H9 (cell line): ENCODE measurements around the gene KRCC1. TPM values are rescaled to one million over a fixed set of nuclear protein-coding genes. Genes with fewer than 3 reads are reported as not detected.

Experiments used
- DNase-seq: peaks from one replicate; pipeline ENCODE4 v3.0.0-alpha.2; 2017
- H2AFZ ChIP-seq: one replicate; pipeline ENCODE4 v1.6.1; 2013; ENCODE audit warnings: mild to moderate bottlenecking, low read length, control low read depth, moderate library complexity
- H2AK5ac ChIP-seq: 2 replicates; pipeline ENCODE4 v1.6.1; 2013; ENCODE audit warnings: low read length, control low read depth, mixed read lengths; ENCODE audit not compliant: insufficient read length
- H2BK120ac ChIP-seq: one replicate; pipeline ENCODE4 v1.6.1; 2013; ENCODE audit warnings: low read depth, mild to moderate bottlenecking, low read length, control low read depth, inconsistent platforms; ENCODE audit not compliant: poor library complexity, severe bottlenecking
- H2BK12ac ChIP-seq: 2 replicates; pipeline ENCODE4 v1.6.1; 2013; ENCODE audit warnings: low read length, control low read depth, mixed read lengths, low read depth; ENCODE audit not compliant: insufficient read length
- H2BK15ac ChIP-seq: 2 replicates; pipeline ENCODE4 v1.6.1; 2013; ENCODE audit warnings: low read depth, low read length, control low read depth
- H2BK20ac ChIP-seq: one replicate; pipeline ENCODE4 v1.6.1; 2013; ENCODE audit warnings: low read depth, mild to moderate bottlenecking, low read length, control low read depth, inconsistent platforms; ENCODE audit not compliant: poor library complexity, severe bottlenecking
- H2BK5ac ChIP-seq: 2 replicates; pipeline ENCODE4 v1.6.1; 2013; ENCODE audit warnings: low read length, control low read depth, mixed read lengths; ENCODE audit not compliant: insufficient read length
- H3K14ac ChIP-seq: 2 replicates; pipeline ENCODE4 v1.6.1; 2013; ENCODE audit warnings: low read length, control low read depth; ENCODE audit not compliant: insufficient read depth
- H3K18ac ChIP-seq: 2 replicates; pipeline ENCODE4 v1.6.1; 2013; ENCODE audit warnings: low read depth, mild to moderate bottlenecking, mixed read lengths, low read length, control low read depth; ENCODE audit not compliant: insufficient read length
- H3K23ac ChIP-seq: 2 replicates; pipeline ENCODE4 v1.6.1; 2013; ENCODE audit warnings: low read length, control low read depth, mixed read lengths, low read depth; ENCODE audit not compliant: insufficient read length
- H3K23me2 ChIP-seq: 2 replicates; pipeline ENCODE4 v1.6.1; 2013; ENCODE audit warnings: low read depth, mild to moderate bottlenecking, mixed read lengths, low read length, control low read depth; ENCODE audit not compliant: insufficient read length, poor library complexity, severe bottlenecking
- H3K27ac ChIP-seq: 2 replicates; pipeline ENCODE4 v1.5.1; 2013; ENCODE audit warnings: low read length, control low read depth, mixed read lengths, low read depth; ENCODE audit not compliant: insufficient read length
- H3K27me3 ChIP-seq: 2 replicates; pipeline ENCODE4 v1.6.1; 2013; ENCODE audit warnings: low read length, control low read depth, inconsistent platforms; ENCODE audit not compliant: insufficient read depth
- H3K4ac ChIP-seq: 2 replicates; pipeline ENCODE4 v1.6.1; 2013; ENCODE audit warnings: low read depth, mild to moderate bottlenecking, control low read depth, inconsistent platforms, low read length, moderate library complexity
- H3K4me1 ChIP-seq: 2 replicates; pipeline ENCODE4 v1.6.1; 2013; ENCODE audit warnings: low read length, control low read depth, inconsistent platforms; ENCODE audit not compliant: insufficient read depth
- H3K4me2 ChIP-seq: 2 replicates; pipeline ENCODE4 v1.6.1; 2013; ENCODE audit warnings: low read length, control low read depth, mixed read lengths; ENCODE audit not compliant: insufficient read length, insufficient read depth
- H3K56ac ChIP-seq: 2 replicates; pipeline ENCODE4 v1.6.1; 2013; ENCODE audit warnings: low read depth, mild to moderate bottlenecking, mixed read lengths, low read length, control low read depth; ENCODE audit not compliant: insufficient read length
- H3K79me1 ChIP-seq: 2 replicates; pipeline ENCODE4 v1.6.1; 2013; ENCODE audit warnings: low read depth, mild to moderate bottlenecking, moderate library complexity, low read length, control low read depth, inconsistent platforms; ENCODE audit not compliant: insufficient read depth, poor library complexity, severe bottlenecking
- H3K79me2 ChIP-seq: 2 replicates; pipeline ENCODE4 v1.6.1; 2013; ENCODE audit warnings: low read length, control low read depth, inconsistent platforms; ENCODE audit not compliant: insufficient read depth
- H3K9ac ChIP-seq: 2 replicates; pipeline ENCODE4 v1.6.1; 2013; ENCODE audit warnings: low read length, control low read depth, mixed read lengths; ENCODE audit not compliant: insufficient read length; ENCODE audit errors: extremely low read depth
- H3K9me3 ChIP-seq: one replicate; pipeline ENCODE4 v1.6.1; 2013; ENCODE audit warnings: low read depth, low read length, inconsistent platforms; ENCODE audit not compliant: control insufficient read depth
- H3T11ph ChIP-seq: one replicate; pipeline ENCODE4 v1.6.1; 2013; ENCODE audit warnings: mild to moderate bottlenecking, low read length, control low read depth, inconsistent platforms
- H4K20me1 ChIP-seq: one replicate; pipeline ENCODE4 v1.6.1; 2013; ENCODE audit not compliant: control insufficient read depth, insufficient read length, insufficient read depth
- H4K5ac ChIP-seq: 2 replicates; pipeline ENCODE4 v1.6.1; 2013; ENCODE audit warnings: low read depth, mild to moderate bottlenecking, mixed read lengths, low read length, control low read depth; ENCODE audit not compliant: insufficient read length
- H4K8ac ChIP-seq: replicated peaks from 2 replicates; pipeline ENCODE4 v1.6.1; 2013; ENCODE audit warnings: low read length, control low read depth, mixed read lengths, low read depth; ENCODE audit not compliant: insufficient read length
- H4K91ac ChIP-seq: 2 replicates; pipeline ENCODE4 v1.6.1; 2013; ENCODE audit warnings: low read depth, mild to moderate bottlenecking, moderate library complexity, mixed read lengths, low read length, control low read depth; ENCODE audit not compliant: insufficient read length
- H3K27ac Mint-ChIP-seq, 3 experiments: 2 replicates in 2 of 3; 3 replicates in 1 of 3; pipeline ENCODE4 v1.8.0; 2020 to 2021; ENCODE audit warnings: mixed read lengths in 3 of 3, mild to moderate bottlenecking in 1 of 3, moderate library complexity in 1 of 3
- H3K27me3 Mint-ChIP-seq: 2 replicates; pipeline ENCODE4 v1.8.0; 2021; ENCODE audit warnings: low read depth, mild to moderate bottlenecking, moderate library complexity, mixed read lengths
- H3K36me3 Mint-ChIP-seq, 3 experiments: 2 replicates in 2 of 3; 3 replicates in 1 of 3; pipeline ENCODE4 v1.8.0; 2020 to 2021; ENCODE audit warnings: low read depth in 3 of 3, mixed read lengths in 3 of 3; ENCODE audit not compliant: insufficient read depth in 1 of 3
- H3K4me1 Mint-ChIP-seq, 2 experiments: 2 replicates each; pipeline ENCODE4 v1.8.0; 2020; ENCODE audit warnings: mixed read lengths in 2 of 2
- H3K4me3 Mint-ChIP-seq, 2 experiments: 2 replicates in 1 of 2; 3 replicates in 1 of 2; pipeline ENCODE4 v1.8.0; 2020 to 2021; ENCODE audit warnings: mild to moderate bottlenecking in 2 of 2, mixed read lengths in 2 of 2, moderate library complexity in 1 of 2
- H3K9me3 Mint-ChIP-seq, 2 experiments: 2 replicates in 1 of 2; 3 replicates in 1 of 2; pipeline ENCODE4 v1.8.0; 2020; ENCODE audit warnings: mild to moderate bottlenecking in 2 of 2, mixed read lengths in 2 of 2, moderate library complexity in 1 of 2
- WGBS: extraction: QIAGEN DNeasy Blood & Tissue Kit; methylation state at CpG from one replicate; pipeline ENCODE4 v1.1.7; 2013; ENCODE audit warnings: missing lambda C conversion rate, low lambda C conversion rate, mixed read lengths; ENCODE audit not compliant: insufficient read length; ENCODE audit errors: extremely low coverage; 5-methylcytosine and 5-hydroxymethylcytosine counted together
- total RNA-seq: library from RNA; stranded (reverse); gene quantifications from 2 replicates; pipeline ENCODE4 v1.2.1, GENCODE V29; 2021
- TF ChIP-seq, protein P1 (sequence below): fragments of 200-600 bp; sonication (generic); conservative IDR thresholded peaks from 3 replicates; pipeline ENCODE4 v1.8.0; 2021; ENCODE audit warnings: antibody characterized with exemption, mild to moderate bottlenecking

The KRCC1 gene
- total RNA-seq, 1 experiment from 2014 or later = 8.2 TPM

- Histone ChIP-seq H2AK5ac (no peak overlapping the region), H3K14ac (no peak overlapping the region), H4K5ac (no peak overlapping the region), H3K18ac (no peak overlapping the region), H3K4me1 (peaks cover 9% of the 10 kb centered on the region), H3K4me2 (no peak overlapping the region), H2BK5ac (no peak overlapping the region), H4K91ac (no peak overlapping the region), H3K27ac (no peak overlapping the region), H3K4ac (no peak overlapping the region), H3K9me3 (no peaks in the 10 kb centered on the region), H4K8ac (no peak overlapping the region), H3K79me1 (no peaks in the 10 kb centered on the region), H3K23me2 (no peaks in the 10 kb centered on the region), H2BK20ac (no peak overlapping the region), H2AFZ (no peak overlapping the region), H3K56ac (no peak overlapping the region), H3T11ph (no peak overlapping the region), H3K27me3 (no peaks in the 10 kb centered on the region; the same call in 1 of the 2 replicates), H4K20me1 (no peaks in the 10 kb centered on the region), H2BK12ac (no peak overlapping the region), H3K23ac (no peak overlapping the region), H3K79me2 (no peaks in the 10 kb centered on the region), H2BK120ac (no peak overlapping the region), H3K9ac (no peak overlapping the region), H2BK15ac (no peak overlapping the region)
- Mint-ChIP-seq H3K9me3 (no peaks in the 10 kb centered on the region; a peak in 1 of 5 replicates), H3K36me3 (no peaks in the 10 kb centered on the region), H3K27ac (no peak overlapping the region), H3K4me3 (no peak overlapping the region), H3K27me3 (no peaks in the 10 kb centered on the region; the same call in none of the 2 replicates), H3K4me1 (peaks cover 20 to 21% of the 10 kb centered on the region in 2 experiments)
- no CpG with 5 or more reads among the region's 2 CpGs for WGBS
- TF ChIP-seq, protein P1, sequence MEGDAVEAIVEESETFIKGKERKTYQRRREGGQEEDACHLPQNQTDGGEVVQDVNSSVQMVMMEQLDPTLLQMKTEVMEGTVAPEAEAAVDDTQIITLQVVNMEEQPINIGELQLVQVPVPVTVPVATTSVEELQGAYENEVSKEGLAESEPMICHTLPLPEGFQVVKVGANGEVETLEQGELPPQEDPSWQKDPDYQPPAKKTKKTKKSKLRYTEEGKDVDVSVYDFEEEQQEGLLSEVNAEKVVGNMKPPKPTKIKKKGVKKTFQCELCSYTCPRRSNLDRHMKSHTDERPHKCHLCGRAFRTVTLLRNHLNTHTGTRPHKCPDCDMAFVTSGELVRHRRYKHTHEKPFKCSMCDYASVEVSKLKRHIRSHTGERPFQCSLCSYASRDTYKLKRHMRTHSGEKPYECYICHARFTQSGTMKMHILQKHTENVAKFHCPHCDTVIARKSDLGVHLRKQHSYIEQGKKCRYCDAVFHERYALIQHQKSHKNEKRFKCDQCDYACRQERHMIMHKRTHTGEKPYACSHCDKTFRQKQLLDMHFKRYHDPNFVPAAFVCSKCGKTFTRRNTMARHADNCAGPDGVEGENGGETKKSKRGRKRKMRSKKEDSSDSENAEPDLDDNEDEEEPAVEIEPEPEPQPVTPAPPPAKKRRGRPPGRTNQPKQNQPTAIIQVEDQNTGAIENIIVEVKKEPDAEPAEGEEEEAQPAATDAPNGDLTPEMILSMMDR = no peak
- no peak for DNase-seq
These were observed 25.0 kb upstream of the KRCC1 start for GRCh38 chr2:88080545-88080944.
